ENCODE data around the gene KANTR. TPM values are rescaled to one million over a fixed set of nuclear protein-coding genes. Genes with fewer than 3 reads are reported as not detected.
"Not testable (repeated sequence)": the region's sequence is repeated elsewhere in the genome, so short reads cannot be mapped to it uniquely, and the experiment has no call there.

Gene KANTR
- total RNA-seq, 1 experiment from 2014 or later, result 7.5 TPM

DNA sequence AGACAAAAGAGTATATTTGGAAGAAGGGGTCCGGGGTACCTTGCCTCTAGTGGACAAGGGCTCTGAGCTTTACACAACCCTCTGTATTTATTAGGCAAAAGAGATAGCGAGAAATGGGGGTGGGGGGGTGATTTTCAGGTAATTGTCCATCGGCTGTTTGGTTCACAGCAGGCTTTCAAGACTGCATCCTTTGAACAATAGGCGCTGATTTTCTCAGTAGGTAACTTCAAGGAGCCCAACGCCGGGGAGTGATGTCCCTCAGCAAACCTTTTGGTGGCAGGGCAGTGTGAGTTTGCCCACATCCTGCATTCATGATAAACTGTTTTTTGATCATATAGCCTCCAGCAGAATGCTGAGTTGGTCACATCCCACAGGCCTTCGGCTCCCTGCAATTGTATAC lies 69.5 kb downstream of the KANTR start:
- ChIA-PET POLR2A (no interaction called here), CTCF (no interaction called here), RAD21 (ENCODE audit: low non-redundant PET in 1 of 2, low total read pairs in 2 of 2, uncharacterized antibody in 2 of 2, unreplicated experiment in 2 of 2) (no interaction called here)
- intact Hi-C loops (cut with micrococcal nuclease), result no loop called here
- Histone ChIP-seq H3K9me2 (ENCODE audit: insufficient read depth) (no peaks in the 10 kb centered on the region), H3K79me2 (ENCODE audit: insufficient read depth, low read length) (no peaks in the 10 kb centered on the region), H3K4me3 (replicated peaks in 1 of 2; ENCODE audit: low read depth in 1 of 2, low read length in 2 of 2) (no peak overlapping the region), H3K4me1 (ENCODE audit: control insufficient read depth in 1 of 2, insufficient read depth in 2 of 2, low read length in 2 of 2) (no peaks in the 10 kb centered on the region), H3K36me3 (ENCODE audit: control insufficient read depth in 1 of 2, insufficient read depth in 2 of 2, low read length in 2 of 2) (no peaks in the 10 kb centered on the region), H3K27me3 (ENCODE audit: insufficient read depth, low read length) (no peaks in the 10 kb centered on the region), H3K9ac (ENCODE audit: low read length) (no peak overlapping the region), H3K27ac (ENCODE audit: low read depth, low read length) (no peak overlapping the region), H3K9me3 (ENCODE audit: control insufficient read depth in 1 of 2, insufficient read depth in 1 of 2, low read depth in 1 of 2, low read length in 2 of 2) (no peaks in the 10 kb centered on the region), H3K4me2 (ENCODE audit: low read length) (no peak overlapping the region), H2AFZ (ENCODE audit: low read depth, low read length, poor library complexity, severe bottlenecking) (no peak overlapping the region), H4K20me1 (ENCODE audit: insufficient read depth) (no peaks in the 10 kb centered on the region)
- DNase-seq (ENCODE audit: low read depth, low spot score) (no peak), ATAC-seq (no peak)
- no TSS peak for BruUV-seq (replicated peaks)
- TF ChIP-seq CEBPB (IDR thresholded peaks at IDR 0.05; ENCODE audit: low read depth) (no peak), EZH2 (IDR thresholded peaks at IDR 0.05) (no peak), EGR1 (IDR thresholded peaks at IDR 0.05; ENCODE audit: low read depth) (no peak), TCF7L2 (IDR thresholded peaks at IDR 0.05; ENCODE audit: borderline replicate concordance, extremely low read depth, insufficient read depth, insufficient read length) (no peak), REST (IDR thresholded peaks at IDR 0.05; ENCODE audit: low read depth) (no peak), CBX3 (IDR thresholded peaks at IDR 0.05; ENCODE audit: low read depth) (no peak), SIN3A (IDR thresholded peaks at IDR 0.05; ENCODE audit: low read depth) (no peak), ZNF274 (IDR thresholded peaks at IDR 0.05; ENCODE audit: low read depth, low read length) (no peak), RAD21 (IDR thresholded peaks at IDR 0.05; ENCODE audit: low read depth) (no peak)
- TF ChIP-seq, protein P1, sequence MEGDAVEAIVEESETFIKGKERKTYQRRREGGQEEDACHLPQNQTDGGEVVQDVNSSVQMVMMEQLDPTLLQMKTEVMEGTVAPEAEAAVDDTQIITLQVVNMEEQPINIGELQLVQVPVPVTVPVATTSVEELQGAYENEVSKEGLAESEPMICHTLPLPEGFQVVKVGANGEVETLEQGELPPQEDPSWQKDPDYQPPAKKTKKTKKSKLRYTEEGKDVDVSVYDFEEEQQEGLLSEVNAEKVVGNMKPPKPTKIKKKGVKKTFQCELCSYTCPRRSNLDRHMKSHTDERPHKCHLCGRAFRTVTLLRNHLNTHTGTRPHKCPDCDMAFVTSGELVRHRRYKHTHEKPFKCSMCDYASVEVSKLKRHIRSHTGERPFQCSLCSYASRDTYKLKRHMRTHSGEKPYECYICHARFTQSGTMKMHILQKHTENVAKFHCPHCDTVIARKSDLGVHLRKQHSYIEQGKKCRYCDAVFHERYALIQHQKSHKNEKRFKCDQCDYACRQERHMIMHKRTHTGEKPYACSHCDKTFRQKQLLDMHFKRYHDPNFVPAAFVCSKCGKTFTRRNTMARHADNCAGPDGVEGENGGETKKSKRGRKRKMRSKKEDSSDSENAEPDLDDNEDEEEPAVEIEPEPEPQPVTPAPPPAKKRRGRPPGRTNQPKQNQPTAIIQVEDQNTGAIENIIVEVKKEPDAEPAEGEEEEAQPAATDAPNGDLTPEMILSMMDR (IDR thresholded peaks at IDR 0.05 in 2 of 3, conservative IDR thresholded peaks at IDR 0.05 in 1 of 3; ENCODE audit: borderline replicate concordance in 1 of 3, insufficient read depth in 1 of 3, low read depth in 2 of 3, low read length in 2 of 3), result no peak

- ATAC-seq; H3K4me3 ChIP-seq (replicated peaks in 1 of 2; ENCODE audit: low read depth in 1 of 2, low read length in 2 of 2); RAD21 ChIA-PET (ENCODE audit: low non-redundant PET in 1 of 2, low total read pairs in 2 of 2, uncharacterized antibody in 2 of 2, unreplicated experiment in 2 of 2); CTCF ChIA-PET; H3K4me1 ChIP-seq (ENCODE audit: control insufficient read depth in 1 of 2, insufficient read depth in 2 of 2, low read length in 2 of 2); POLR2A ChIA-PET; intact Hi-C loops (cut with micrococcal nuclease); BruUV-seq (replicated peaks); H3K9me2 ChIP-seq (ENCODE audit: insufficient read depth); H3K27ac ChIP-seq (ENCODE audit: low read depth, low read length); H3K79me2 ChIP-seq (ENCODE audit: insufficient read depth, low read length); H3K9me3 ChIP-seq (ENCODE audit: control insufficient read depth in 1 of 2, insufficient read depth in 1 of 2, low read depth in 1 of 2, low read length in 2 of 2); H3K9ac ChIP-seq (ENCODE audit: low read length); DNase-seq (ENCODE audit: low read depth, low spot score); H3K36me3 ChIP-seq (ENCODE audit: control insufficient read depth in 1 of 2, insufficient read depth in 2 of 2, low read length in 2 of 2); H3K4me2 ChIP-seq (ENCODE audit: low read length); H4K20me1 ChIP-seq (ENCODE audit: insufficient read depth); H2AFZ ChIP-seq (ENCODE audit: low read depth, low read length, poor library complexity, severe bottlenecking); H3K27me3 ChIP-seq (ENCODE audit: insufficient read depth, low read length): not testable (repeated sequence)
These were observed 70.6 kb downstream of the KANTR start for GRCh38 chrX:53164566-53164965.
